Uterus (tissue), 2 donors: Measurements from ENCODE around the gene C9orf50.

ENCODE experiments used
- CTCF ChIP-seq, 4 experiments: fragments of 200-600 bp in 2 of 4; fragments of 450-650 bp in 2 of 4; sonication (generic) in 2 of 4; IDR thresholded peaks; one replicate each; pipeline ENCODE4 v1.5.1; 2016 to 2019; ENCODE audit warnings: antibody characterized with exemption in 4 of 4, mild to moderate bottlenecking in 2 of 4, moderate library complexity in 1 of 4
- POLR2A ChIP-seq, 2 donors: fragments of 450-650 bp; IDR thresholded peaks; one replicate each; pipeline ENCODE4 v1.6.1; 2016; ENCODE audit warnings: antibody characterized with exemption in 2 of 2, mild to moderate bottlenecking in 1 of 2, moderate library complexity in 1 of 2

DNA sequence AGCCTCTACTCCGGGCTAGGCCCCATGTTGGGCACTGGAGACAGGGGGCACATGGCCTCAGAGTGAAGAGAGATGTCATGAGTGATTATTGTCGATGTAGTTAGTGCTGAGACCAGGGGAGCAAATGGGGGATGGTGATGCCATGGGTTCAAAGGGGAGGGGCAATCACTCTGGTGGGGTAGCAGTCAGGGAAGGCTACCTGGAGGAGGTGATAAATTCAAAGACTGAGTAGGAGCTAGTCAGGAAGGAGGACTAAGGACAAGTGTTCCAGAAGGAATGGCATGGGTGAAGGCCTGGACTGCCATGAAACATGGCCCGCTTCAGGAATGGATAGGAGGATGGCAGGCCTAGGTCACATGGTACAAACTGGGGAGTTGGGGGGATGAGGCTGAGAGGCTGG lies 41.6 kb downstream of the C9orf50 start:
- TF ChIP-seq POLR2A (IDR thresholded peaks at IDR 0.05) (no peak), CTCF (IDR thresholded peaks at IDR 0.05) (no peak)
